NCI-H146 treated with DMSO at 0.1 percent for 48 hours (cell line): ENCODE data around the gene KRT81.
"Not testable (repeated sequence)": the region's sequence is repeated elsewhere in the genome, so short reads cannot be mapped to it uniquely, and the experiment has no call there.

ENCODE experiments used
- DNase-seq: peaks from one replicate; lab custom pipeline; 2025; ENCODE audit not compliant: unreplicated experiment; lab: John Stamatoyannopoulos, UW

KRT81 gene

GRCh38 chr12:52318241-52318990, 27.1 kb upstream of the KRT81 start:
- no peak for DNase-seq

- DNase-seq = no peak
Measured at GRCh38 chr12:52317468-52318052, 26.2 kb upstream of the KRT81 start.

GRCh38 chr12:52316701-52317100, 25.4 kb upstream of the KRT81 start:
- DNase-seq = no peak

GRCh38 chr12:52316290-52316689, 25.0 kb upstream of the KRT81 start:
- no peak for DNase-seq

- DNase-seq = not testable (repeated sequence)
Measured at GRCh38 chr12:52315721-52316120, 24.4 kb upstream of the KRT81 start.

- DNase-seq = no peak
Measured at GRCh38 chr12:52314511-52314910, 23.2 kb upstream of the KRT81 start.

GRCh38 chr12:52313926-52314325, 22.6 kb upstream of the KRT81 start:
- no peak for DNase-seq

- DNase-seq = no peak
Measured at GRCh38 chr12:52313461-52313860, 22.1 kb upstream of the KRT81 start.

- no peak for DNase-seq
Measured at GRCh38 chr12:52312086-52312485, 20.8 kb upstream of the KRT81 start.

GRCh38 chr12:52311285-52311648, 19.9 kb upstream of the KRT81 start:
- DNase-seq = no peak

DNA sequence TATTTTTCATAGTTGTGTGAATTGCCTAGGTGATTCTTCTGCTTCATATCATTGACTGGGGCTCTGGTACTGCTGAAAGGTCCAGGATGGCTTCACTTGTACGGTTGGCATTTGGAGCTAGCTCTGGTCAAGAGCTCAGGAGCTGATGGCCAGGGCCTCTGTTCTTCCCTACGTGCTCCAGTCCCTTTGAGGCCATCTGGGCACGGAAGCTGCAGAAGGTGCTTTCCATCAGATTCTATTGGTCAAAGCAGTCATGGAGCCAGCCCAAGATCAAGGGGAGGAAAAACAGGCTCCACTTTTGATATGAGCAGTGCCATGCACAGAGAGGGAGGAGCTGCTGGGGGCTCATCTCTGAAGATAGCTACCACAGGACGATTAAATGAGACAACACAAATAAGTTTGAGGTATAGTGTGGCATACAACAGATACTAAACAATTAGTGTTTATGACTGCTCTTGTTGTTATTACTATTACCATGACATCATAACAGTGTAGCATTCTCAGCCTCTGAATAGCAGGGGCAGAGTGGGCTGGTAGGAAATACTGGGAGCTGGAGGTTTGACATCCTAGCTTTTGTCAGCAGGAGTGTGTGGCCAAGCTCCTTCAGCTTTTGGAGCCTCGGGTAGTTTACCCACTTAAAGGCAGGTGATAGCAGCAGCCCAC, 19.4 kb upstream of the KRT81 start:
- no peak for DNase-seq

GRCh38 chr12:52308806-52309425, 17.6 kb upstream of the KRT81 start:
- no peak for DNase-seq

GRCh38 chr12:52307836-52308805, 16.8 kb upstream of the KRT81 start:
- DNase-seq = peak; percentile 77

DNA sequence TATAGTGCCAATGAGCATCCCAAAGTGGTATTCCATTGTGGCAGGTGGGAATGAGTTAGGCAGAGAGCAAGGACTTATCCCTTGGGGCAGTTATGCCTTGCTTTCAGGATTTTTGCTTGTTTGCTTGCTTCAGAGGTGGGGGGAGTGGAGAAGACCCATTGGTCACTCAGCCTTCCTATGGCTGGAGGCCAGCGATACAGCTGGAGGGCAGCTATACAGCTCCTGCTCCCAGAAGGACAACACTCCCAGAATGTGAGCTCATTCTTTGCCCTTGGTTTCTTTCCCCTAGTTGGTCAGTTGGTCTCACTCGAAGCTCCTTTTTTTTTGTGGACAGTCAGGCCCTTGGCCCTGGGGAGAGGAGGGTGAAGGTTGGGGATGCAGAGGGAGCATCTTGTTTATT, 15.4 kb upstream of the KRT81 start:
- DNase-seq = no peak

- no peak for DNase-seq
Measured at GRCh38 chr12:52305921-52306705, 14.8 kb upstream of the KRT81 start.

GRCh38 chr12:52304941-52305411, 13.6 kb upstream of the KRT81 start:
- not testable (repeated sequence) for DNase-seq

DNA sequence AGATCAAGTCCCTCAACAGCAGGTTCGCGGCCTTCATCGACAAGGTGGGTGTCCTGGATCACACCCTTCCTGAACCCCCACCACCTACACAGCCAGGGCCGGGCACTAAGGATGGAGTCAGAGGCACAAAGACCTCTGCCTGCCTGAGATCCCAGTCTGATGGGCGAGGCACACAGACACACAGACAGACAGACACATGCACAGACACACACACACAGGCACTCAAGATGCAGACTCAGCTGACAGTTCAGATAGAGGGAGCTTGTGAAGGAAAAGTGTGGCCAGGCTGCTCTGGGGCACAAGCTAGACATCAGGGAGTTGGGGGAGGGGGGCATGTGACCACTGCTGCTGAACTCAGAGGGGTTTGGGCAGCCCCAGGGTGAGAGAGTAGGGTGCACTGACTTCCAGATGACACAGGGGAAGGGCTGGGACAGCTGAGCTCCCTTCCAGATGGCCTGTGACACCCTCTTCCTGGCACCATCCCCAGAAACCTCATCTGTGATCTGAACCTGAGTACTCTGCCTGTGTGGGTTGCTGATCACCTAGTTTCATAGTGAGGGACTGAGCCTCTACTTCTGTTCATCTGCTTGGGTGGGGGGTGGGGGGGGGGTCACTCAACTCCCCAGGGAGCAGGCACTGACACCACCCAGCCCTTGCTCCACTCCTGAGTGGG, 11.0 kb upstream of the KRT81 start:
- not testable (repeated sequence) for DNase-seq

DNA sequence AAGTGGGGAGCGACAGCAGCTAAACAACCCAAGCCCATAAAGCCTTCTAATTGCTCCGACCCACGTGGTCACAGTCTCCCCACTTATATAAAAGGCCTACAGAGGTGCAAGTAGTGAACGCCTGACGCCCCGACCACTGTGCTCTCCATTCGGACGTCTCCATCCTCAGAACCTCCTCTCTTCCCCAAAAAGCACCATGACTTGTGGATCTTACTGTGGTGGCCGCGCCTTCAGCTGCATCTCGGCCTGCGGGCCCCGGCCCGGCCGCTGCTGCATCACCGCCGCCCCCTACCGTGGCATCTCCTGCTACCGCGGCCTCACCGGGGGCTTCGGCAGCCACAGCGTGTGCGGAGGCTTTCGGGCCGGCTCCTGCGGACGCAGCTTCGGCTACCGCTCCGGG, 10.4 kb upstream of the KRT81 start:
- DNase-seq = not testable (repeated sequence)
